ENCODE results near the gene NKD1.

The NKD1 gene

GRCh38 chr16:50692999-50693781, 145.0 kb downstream of the NKD1 start, which contains the start of gene NOD2:
Gene NOD2 (plus strand): TSS chr16:50693606. CDS start chr16:50699496, 5,890 bp downstream.
- no peak for DNase-seq

GRCh38 chr16:50694206-50694605, 146.0 kb downstream of the NKD1 start:
- no peak for DNase-seq

GRCh38 chr16:50695017-50696000, 147.1 kb downstream of the NKD1 start:
- DNase-seq, result peak in 3 of 51 donors; percentile 2 to 33 (median 20)

GRCh38 chr16:50696126-50696525, 147.9 kb downstream of the NKD1 start:
- DNase-seq, result no peak

GRCh38 chr16:50696575-50697420, 148.6 kb downstream of the NKD1 start:
- peak in 3 of 51 donors; percentile 8 to 48 (median 13) for DNase-seq

GRCh38 chr16:50697421-50697715, 149.2 kb downstream of the NKD1 start:
- DNase-seq, result no peak

- DNase-seq, result peak in 11 of 51 donors; percentile 17 to 47 (median 29)
Observed at GRCh38 chr16:50697881-50698767, 149.9 kb downstream of the NKD1 start.

Data from hypothalamus (tissue), 51 donors.